HG03342 (cell line): ENCODE measurements around the gene OR10R2.
"Not testable (repeated sequence)": the region's sequence is repeated elsewhere in the genome, so short reads cannot be mapped to it uniquely, and the experiment has no call there.

Experiments used
- ATAC-seq: cut with Tn5 transposase; IDR thresholded peaks from one replicate; pipeline ENCODE4 v1.9.1; 2021; ENCODE audit warnings: mild to moderate bottlenecking, moderate library complexity; ENCODE audit not compliant: unreplicated experiment

The OR10R2 gene

GRCh38 chr1:158471920-158472319 is at the start of gene OR10R2:
Gene OR10R2, plus strand, starts transcription at chr1:158472220. Its CDS starts 106 bp downstream, at chr1:158472326.
- ATAC-seq: no peak

- no peak for ATAC-seq
Observed at GRCh38 chr1:158425027-158425426, 47.0 kb upstream of the OR10R2 start.

- no peak for ATAC-seq
Observed at GRCh38 chr1:158426137-158426536, 45.9 kb upstream of the OR10R2 start, which contains the start of gene OR10K2. Gene OR10K2, minus strand, starts transcription at chr1:158426237. Its CDS starts 5,371 bp downstream, at chr1:158420866.

- ATAC-seq: not testable (repeated sequence)
Observed at GRCh38 chr1:158430163-158430562, 41.9 kb upstream of the OR10R2 start.

- no peak for ATAC-seq
Observed at GRCh38 chr1:158434741-158435140, 37.3 kb upstream of the OR10R2 start.

- ATAC-seq: no peak
Observed at GRCh38 chr1:158445376-158445775, 26.6 kb upstream of the OR10R2 start.

- ATAC-seq: no peak
Observed at GRCh38 chr1:158454537-158454936, 17.5 kb upstream of the OR10R2 start.

- no peak for ATAC-seq
Observed at GRCh38 chr1:158457246-158457645, 14.8 kb upstream of the OR10R2 start.

GRCh38 chr1:158458263-158458662 is 13.8 kb upstream of the OR10R2 start:
- ATAC-seq: no peak

GRCh38 chr1:158461534-158461933 is 10.5 kb upstream of the OR10R2 start, which contains the start of gene OR10K1:
Gene OR10K1, plus strand, starts transcription at chr1:158461834. Its CDS starts 3,728 bp downstream, at chr1:158465562.
- no peak for ATAC-seq

- ATAC-seq: no peak
Observed at GRCh38 chr1:158485455-158485854, 13.4 kb downstream of the OR10R2 start.

- ATAC-seq: no peak
Observed at GRCh38 chr1:158491316-158491715, 19.3 kb downstream of the OR10R2 start.

GRCh38 chr1:158493054-158493453 is 21.0 kb downstream of the OR10R2 start:
- no peak for ATAC-seq

- ATAC-seq: no peak
Observed at GRCh38 chr1:158494796-158495195, 22.8 kb downstream of the OR10R2 start.

- no peak for ATAC-seq
Observed at GRCh38 chr1:158496374-158496773, 24.4 kb downstream of the OR10R2 start.

GRCh38 chr1:158506369-158506987 is 34.5 kb downstream of the OR10R2 start:
- no peak for ATAC-seq

- ATAC-seq: no peak
Observed at GRCh38 chr1:158507511-158507910, 35.5 kb downstream of the OR10R2 start.

GRCh38 chr1:158509471-158510156 is 37.6 kb downstream of the OR10R2 start:
- no peak for ATAC-seq

- ATAC-seq: no peak
Observed at GRCh38 chr1:158516966-158517365, 44.9 kb downstream of the OR10R2 start.

GRCh38 chr1:158520021-158520420 is 48.0 kb downstream of the OR10R2 start:
- ATAC-seq: no peak

GRCh38 chr1:158520955-158521665 is 49.1 kb downstream of the OR10R2 start:
- no peak for ATAC-seq

GRCh38 chr1:158521666-158522058 is 49.6 kb downstream of the OR10R2 start:
- no peak for ATAC-seq
